ENCODE measurements around the gene TAF1D.
A peak's percentile ranks its signal among the peaks of the same experiment; 100 is the strongest.
"Not testable (repeated sequence)": the region's sequence is repeated elsewhere in the genome, so short reads cannot be mapped to it uniquely, and the experiment has no call there.

Gene TAF1D

GRCh38 chr11:93741094-93741881, at the start of gene TAF1D, which contains the start of gene C11orf54:
TAF1D (minus strand) TSS chr11:93741495; CDS start chr11:93739304, 2,191 bp downstream.
C11orf54 (plus strand) TSS chr11:93741672; CDS start chr11:93747394, 5,722 bp downstream.
- H3K27ac ChIP-seq: peak within 1 kb of the TSS; percentile 87 to 98
- TF ChIP-seq, protein P1, sequence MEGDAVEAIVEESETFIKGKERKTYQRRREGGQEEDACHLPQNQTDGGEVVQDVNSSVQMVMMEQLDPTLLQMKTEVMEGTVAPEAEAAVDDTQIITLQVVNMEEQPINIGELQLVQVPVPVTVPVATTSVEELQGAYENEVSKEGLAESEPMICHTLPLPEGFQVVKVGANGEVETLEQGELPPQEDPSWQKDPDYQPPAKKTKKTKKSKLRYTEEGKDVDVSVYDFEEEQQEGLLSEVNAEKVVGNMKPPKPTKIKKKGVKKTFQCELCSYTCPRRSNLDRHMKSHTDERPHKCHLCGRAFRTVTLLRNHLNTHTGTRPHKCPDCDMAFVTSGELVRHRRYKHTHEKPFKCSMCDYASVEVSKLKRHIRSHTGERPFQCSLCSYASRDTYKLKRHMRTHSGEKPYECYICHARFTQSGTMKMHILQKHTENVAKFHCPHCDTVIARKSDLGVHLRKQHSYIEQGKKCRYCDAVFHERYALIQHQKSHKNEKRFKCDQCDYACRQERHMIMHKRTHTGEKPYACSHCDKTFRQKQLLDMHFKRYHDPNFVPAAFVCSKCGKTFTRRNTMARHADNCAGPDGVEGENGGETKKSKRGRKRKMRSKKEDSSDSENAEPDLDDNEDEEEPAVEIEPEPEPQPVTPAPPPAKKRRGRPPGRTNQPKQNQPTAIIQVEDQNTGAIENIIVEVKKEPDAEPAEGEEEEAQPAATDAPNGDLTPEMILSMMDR (IDR thresholded peaks at IDR 0.05): no peak
- H3K4me3 ChIP-seq: peak within 1 kb of the TSS; percentile 80
- peak; percentile 99 for DNase-seq (ENCODE audit: low spot score)

DNA sequence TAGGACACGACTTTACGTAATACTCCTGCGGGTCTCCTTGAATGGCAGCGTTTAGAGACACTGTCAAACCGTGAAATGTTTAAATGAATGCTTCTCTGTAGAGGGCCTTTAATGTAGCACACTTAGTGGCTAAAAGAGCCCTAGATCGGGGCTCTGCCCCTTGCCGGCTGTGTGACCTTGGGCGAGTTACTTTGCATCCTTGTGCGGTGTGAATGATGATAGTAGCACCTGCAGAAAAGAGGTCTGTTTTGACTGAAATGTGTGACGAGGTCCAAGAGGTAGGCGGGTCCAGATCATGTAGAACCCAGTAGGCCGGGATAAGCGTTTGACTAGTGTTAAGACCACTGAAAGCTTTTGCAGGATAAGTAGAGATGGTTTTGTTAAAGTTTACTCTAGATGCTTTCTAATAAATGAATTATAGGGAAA, 43.7 kb upstream of the TAF1D start:
- TF ChIP-seq, protein P1 (IDR thresholded peaks at IDR 0.05): no peak
- Histone ChIP-seq H3K4me3 (peak overlapping the region; percentile 83), H3K27ac (peak overlapping the region; percentile 89 to 95)
- no peak for DNase-seq (ENCODE audit: low spot score)

GRCh38 chr11:93784145-93784934, 43.0 kb upstream of the TAF1D start, which contains the start of gene MED17:
MED17 (plus strand) TSS chr11:93784282; CDS start chr11:93784514, 232 bp downstream.
- Histone ChIP-seq H3K27ac (peak within 1 kb of the TSS; percentile 89 to 95), H3K4me3 (peak within 1 kb of the TSS; percentile 83)
- DNase-seq (ENCODE audit: low spot score): peak; percentile 95
- TF ChIP-seq, protein P1 (IDR thresholded peaks at IDR 0.05): no peak

GRCh38 chr11:93783765-93784144, 42.5 kb upstream of the TAF1D start:
- TF ChIP-seq, protein P1 (IDR thresholded peaks at IDR 0.05): no peak
- no peak for DNase-seq (ENCODE audit: low spot score)
- Histone ChIP-seq H3K27ac (peak overlapping the region; percentile 89 to 95), H3K4me3 (peak overlapping the region; percentile 83)

DNA sequence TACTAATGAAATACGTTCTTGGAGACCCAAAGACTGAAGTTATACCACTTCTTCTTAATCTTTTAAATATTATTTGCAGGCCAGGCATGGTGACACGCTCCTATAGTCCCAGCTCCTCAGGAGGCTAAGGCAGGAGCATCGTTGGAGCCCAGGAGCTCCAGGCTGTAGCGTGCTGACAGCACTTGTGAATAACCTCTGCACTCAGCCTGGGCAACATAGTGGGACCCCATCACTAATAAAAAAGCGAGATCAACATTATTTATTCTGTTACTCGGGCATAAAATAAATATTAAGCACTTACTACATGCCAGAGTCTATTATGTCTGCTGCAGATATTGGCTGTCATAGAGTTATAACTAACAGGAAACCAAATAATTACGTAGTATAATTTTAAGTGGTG, 42.1 kb upstream of the TAF1D start:
- TF ChIP-seq, protein P1 (IDR thresholded peaks at IDR 0.05): no peak
- no peak overlapping the region for H3K27ac ChIP-seq
- peak overlapping the region; percentile 83 for H3K4me3 ChIP-seq
- DNase-seq (ENCODE audit: low spot score): no peak

- no peak for DNase-seq (ENCODE audit: low spot score)
- TF ChIP-seq, protein P1 (IDR thresholded peaks at IDR 0.05): no peak
- Histone ChIP-seq H3K4me3 (no peak overlapping the region), H3K27ac (no peak overlapping the region)
These were observed 34.0 kb upstream of the TAF1D start for GRCh38 chr11:93775289-93775688.

GRCh38 chr11:93774560-93774959, 33.3 kb upstream of the TAF1D start:
- not testable (repeated sequence) for DNase-seq (ENCODE audit: low spot score); H3K4me3 ChIP-seq; H3K27ac ChIP-seq

Data from coronary artery (tissue), 2 donors.